GM12874 (cell line): Measurements from ENCODE around the gene COMMD7.

Source experiments
- CTCF ChIP-seq: IDR thresholded peaks from 2 replicates; pipeline ENCODE4 v1.5.1; 2011; ENCODE audit warnings: low read depth, mild to moderate bottlenecking, control low read depth, low read length, moderate library complexity; ENCODE audit not compliant: insufficient read depth

The COMMD7 gene

DNA sequence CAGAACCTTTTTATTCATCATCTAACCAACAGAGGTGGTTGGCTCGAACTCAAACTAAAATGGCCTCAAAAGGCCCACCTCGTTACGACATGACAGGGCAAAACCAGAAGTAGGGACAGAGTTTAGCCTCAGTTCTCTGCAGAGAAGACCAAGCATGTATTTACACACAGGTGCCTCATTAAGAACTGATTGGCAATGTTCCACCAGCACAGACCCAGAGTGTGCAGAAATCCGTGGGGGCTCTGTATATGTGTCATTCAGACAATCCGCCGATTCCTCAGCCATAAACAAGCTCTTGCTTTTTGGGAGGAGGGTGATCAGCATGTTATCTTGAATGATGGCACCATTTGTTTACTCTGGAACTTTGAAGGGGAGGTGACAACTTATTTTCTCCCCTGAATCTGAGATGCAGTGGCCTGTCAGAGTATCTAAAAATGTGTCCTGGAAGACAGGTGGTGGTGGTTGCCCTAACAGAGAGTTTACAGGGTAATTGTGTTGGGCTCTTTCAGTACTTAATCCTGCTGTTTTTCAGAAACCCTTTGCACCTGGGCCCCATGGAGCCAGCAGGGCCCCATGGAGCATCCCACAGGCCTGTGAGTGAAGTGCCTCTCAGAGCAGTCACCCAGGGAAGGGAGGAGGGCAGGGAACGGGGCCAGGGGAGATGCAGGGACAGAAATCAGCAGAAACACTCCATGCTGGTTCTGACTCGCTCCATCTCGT lies 40.4 kb downstream of the COMMD7 start:
- TF ChIP-seq CTCF = no peak

- no peak for TF ChIP-seq CTCF
These were observed 45.7 kb downstream of the COMMD7 start for GRCh38 chr20:32697608-32698007.

- no peak for TF ChIP-seq CTCF
These were observed 48.2 kb downstream of the COMMD7 start for GRCh38 chr20:32695089-32695488.

DNA sequence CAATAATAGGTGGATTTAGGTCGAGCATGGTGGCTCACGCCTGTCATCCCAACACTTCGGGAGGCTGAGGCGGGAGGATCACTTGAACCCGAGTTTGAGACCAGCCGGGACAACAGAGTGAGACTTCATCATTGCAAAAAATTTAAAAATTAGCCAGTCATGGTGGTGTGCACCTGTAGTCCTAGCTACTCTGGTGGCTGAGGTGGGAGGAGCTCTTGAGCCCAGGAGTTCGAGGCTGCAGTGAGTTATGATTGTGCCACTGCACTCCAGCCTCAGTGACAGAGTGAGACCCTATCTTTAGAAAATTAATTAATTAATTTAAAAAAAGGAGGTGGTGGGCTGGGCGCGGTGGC lies 56.1 kb downstream of the COMMD7 start:
- no peak for TF ChIP-seq CTCF

- no peak for TF ChIP-seq CTCF
These were observed 56.6 kb downstream of the COMMD7 start for GRCh38 chr20:32686530-32687179.

- no peak for TF ChIP-seq CTCF
These were observed 57.4 kb downstream of the COMMD7 start for GRCh38 chr20:32685541-32686529.

DNA sequence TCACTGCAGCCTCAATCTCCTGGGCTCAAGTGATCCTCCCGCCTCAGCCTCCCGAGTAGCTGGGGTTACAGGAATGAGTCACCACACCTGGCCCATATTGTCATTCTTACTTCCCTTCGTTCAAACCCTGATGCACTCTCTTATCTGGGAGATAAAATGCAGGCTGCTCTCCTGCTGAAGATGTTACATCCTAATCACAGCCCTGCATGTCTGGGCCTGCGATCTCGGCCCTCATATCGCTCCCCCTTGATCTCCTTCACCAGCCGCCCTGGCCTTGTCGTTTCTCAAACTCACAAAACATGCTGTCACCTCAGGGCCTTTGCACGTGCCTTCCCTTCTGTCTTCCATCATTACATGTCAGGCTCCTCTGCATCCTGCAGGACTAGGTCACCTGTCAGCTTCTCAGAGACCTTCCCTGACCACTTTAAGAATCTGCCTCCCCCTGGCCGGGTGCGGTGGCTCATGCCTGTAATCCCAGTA lies 60.7 kb downstream of the COMMD7 start:
- TF ChIP-seq CTCF = no peak
